ENCODE measurements around the gene ESR2. TPM values are rescaled to one million over a fixed set of nuclear protein-coding genes. Genes with fewer than 3 reads are reported as not detected.
"Not testable (repeated sequence)": the region's sequence is repeated elsewhere in the genome, so short reads cannot be mapped to it uniquely, and the experiment has no call there.

Gene ESR2
- total RNA-seq, 2 experiments from 2014 or later: not detected

DNA sequence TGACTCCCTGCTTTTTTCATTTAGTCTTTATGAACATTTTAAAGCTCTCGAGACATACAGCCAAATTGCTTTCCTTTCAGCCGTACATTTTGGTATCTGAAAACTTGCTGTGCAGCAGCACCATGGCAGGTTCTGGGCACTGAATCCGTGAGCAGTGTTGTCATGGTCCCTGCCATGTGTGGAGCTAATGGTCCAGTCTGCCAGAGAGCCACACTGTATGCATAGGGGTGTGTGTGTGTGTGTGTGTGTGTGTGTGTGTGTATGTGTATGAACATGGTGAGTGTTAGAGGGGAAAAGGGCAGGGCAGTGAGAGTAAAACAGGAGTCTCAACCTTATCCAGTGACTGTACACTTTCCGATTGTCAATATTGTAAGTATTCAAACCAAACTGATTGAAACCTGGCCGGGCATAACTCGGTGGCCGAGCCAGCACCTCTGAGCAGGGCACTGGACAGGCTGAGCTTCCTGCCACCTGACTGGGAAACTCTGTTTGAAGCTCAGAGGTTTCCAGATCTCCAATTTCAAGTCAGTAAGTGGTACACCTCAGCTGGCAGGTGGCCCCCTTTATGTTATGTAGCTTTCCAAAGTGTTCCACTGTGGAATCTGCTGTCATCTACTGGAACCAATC, 110.0 kb downstream of the ESR2 start:
- POLR2A ChIA-PET: interaction anchor here (0.6 kb wide), 1 partner anchor 159 kb away, joined by 4 read pairs; no protein-coding TSS in a partner anchor
- Mint-ChIP-seq H3K27me3 (no peaks in the 10 kb centered on the region), H3K4me1 (peaks cover 6% of the 10 kb centered on the region), H3K27ac (no peak overlapping the region), H3K4me3 (no peak overlapping the region), H3K36me3 (ENCODE audit: low read depth) (peaks cover 68% of the 10 kb centered on the region), H3K9me3 (no peaks in the 10 kb centered on the region)
- CTCF ChIA-PET: no interaction called here
- DNase-seq: no peak

- H3K36me3 Mint-ChIP-seq (ENCODE audit: low read depth): peaks cover 67% of the 10 kb centered on the region
- H3K4me3 Mint-ChIP-seq, H3K4me1 Mint-ChIP-seq, POLR2A ChIA-PET, H3K9me3 Mint-ChIP-seq, DNase-seq, H3K27me3 Mint-ChIP-seq, H3K27ac Mint-ChIP-seq: not testable (repeated sequence)
- CTCF ChIA-PET: interaction anchor here (0.6 kb wide), 1 partner anchor 33 kb away, joined by 3 read pairs; no protein-coding TSS in a partner anchor
These were observed 111.3 kb downstream of the ESR2 start for GRCh38 chr14:64182908-64183307.

DNA sequence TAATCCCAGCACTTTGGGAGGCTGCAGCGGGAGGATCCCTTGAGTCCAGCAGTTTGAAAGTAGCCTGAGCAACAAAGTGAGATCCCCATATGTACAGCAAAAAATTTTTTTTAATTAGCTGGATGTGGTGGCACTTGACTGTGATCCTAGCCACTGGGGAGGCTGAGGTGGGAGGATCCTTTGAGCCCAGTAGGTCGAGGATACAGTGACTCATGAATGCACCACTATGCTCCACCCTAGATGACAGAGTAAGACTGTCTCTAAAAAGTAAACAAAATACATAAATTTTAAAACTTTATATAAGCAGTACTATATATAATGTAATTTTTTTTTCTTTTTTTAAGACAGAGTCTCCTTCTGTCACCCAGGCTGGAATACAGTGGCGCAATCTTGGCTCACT, 115.4 kb downstream of the ESR2 start:
- H3K4me1 Mint-ChIP-seq: no peaks in the 10 kb centered on the region
- DNase-seq: no peak
- ChIA-PET POLR2A (no interaction called here), CTCF (no interaction called here)
- H3K27me3 Mint-ChIP-seq: no peaks in the 10 kb centered on the region
- no peaks in the 10 kb centered on the region for H3K9me3 Mint-ChIP-seq
- H3K36me3 Mint-ChIP-seq (ENCODE audit: low read depth): peaks cover 62% of the 10 kb centered on the region
- H3K4me3 Mint-ChIP-seq: no peak overlapping the region
- no peak overlapping the region for H3K27ac Mint-ChIP-seq

- no peak overlapping the region for H3K4me3 Mint-ChIP-seq
- no peak overlapping the region for H3K27ac Mint-ChIP-seq
- no peaks in the 10 kb centered on the region for H3K27me3 Mint-ChIP-seq
- no peaks in the 10 kb centered on the region for H3K4me1 Mint-ChIP-seq
- no peaks in the 10 kb centered on the region for H3K9me3 Mint-ChIP-seq
- POLR2A ChIA-PET: no interaction called here
- DNase-seq: no peak
- H3K36me3 Mint-ChIP-seq (ENCODE audit: low read depth): peaks cover 64% of the 10 kb centered on the region
- CTCF ChIA-PET: no interaction called here
These were observed 117.8 kb downstream of the ESR2 start for GRCh38 chr14:64176330-64176729.

DNA sequence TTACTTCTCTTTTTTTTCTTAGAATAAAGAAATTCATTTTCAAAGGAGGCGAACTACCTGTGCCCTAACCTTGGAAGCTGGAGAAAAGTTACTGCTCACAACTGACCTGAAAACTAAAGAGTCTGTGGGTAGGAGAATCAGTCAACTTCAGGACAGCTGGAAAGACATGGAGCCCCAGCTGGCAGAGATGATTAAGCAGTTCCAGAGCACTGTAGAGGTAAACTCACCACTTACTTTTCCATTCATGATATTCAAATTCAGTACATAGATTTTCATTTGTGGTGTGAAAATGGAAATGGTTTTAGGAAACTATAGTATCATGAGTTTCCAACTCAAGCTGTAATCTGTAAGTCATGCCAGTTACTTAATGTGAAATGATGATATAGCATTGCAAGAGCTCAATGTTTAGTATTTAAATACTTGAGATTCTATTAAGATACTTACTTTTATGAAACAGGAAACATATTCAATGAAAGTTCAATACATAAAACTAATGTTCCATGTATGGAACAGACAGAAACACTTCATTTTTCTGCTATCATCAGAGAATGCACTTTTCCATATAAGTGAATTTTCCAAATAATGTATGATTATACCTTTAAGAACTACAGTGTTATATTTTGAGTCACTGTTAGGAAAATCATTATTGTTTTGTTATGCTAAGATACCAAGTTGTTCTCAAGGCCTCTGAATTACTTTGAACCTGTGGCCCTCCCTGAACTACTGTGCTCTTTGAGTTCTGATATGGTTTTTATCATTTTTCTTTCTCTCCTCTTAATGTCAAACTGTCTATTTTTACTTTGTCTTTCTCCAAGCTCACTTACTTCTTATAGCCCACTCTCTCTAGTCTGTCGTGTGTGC, 119.0 kb downstream of the ESR2 start:
- H3K27ac Mint-ChIP-seq: no peak overlapping the region
- DNase-seq: no peak
- ChIA-PET CTCF (interaction anchor here (1.3 kb wide), 1 partner anchor 121 kb away, joined by 4 read pairs; no protein-coding TSS in a partner anchor), POLR2A (no interaction called here)
- H3K4me3 Mint-ChIP-seq: no peak overlapping the region
- H3K36me3 Mint-ChIP-seq (ENCODE audit: low read depth): peaks cover 63% of the 10 kb centered on the region
- H3K4me1 Mint-ChIP-seq: no peaks in the 10 kb centered on the region
- no peaks in the 10 kb centered on the region for H3K9me3 Mint-ChIP-seq
- H3K27me3 Mint-ChIP-seq: no peaks in the 10 kb centered on the region

DNA sequence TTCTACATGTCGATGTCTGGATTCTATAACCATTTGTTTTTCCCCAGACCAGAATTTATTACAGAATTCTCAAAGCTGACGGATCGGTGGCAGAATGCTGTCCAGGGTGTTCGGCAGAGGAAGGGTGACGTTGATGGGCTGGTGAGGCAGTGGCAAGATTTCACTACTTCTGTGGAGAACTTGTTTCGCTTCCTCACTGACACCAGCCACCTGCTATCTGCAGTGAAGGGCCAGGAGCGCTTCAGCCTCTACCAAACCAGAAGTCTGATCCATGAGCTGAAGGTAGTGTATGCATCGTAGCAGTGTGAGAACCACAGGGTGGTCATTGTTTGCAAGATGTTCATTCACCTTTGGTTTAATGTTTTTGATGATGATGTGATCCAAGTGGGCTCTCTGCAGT, 124.0 kb downstream of the ESR2 start:
- Mint-ChIP-seq H3K27me3 (no peaks in the 10 kb centered on the region), H3K9me3 (no peaks in the 10 kb centered on the region), H3K4me1 (no peaks in the 10 kb centered on the region), H3K27ac (no peak overlapping the region), H3K36me3 (ENCODE audit: low read depth) (peaks cover 52% of the 10 kb centered on the region), H3K4me3 (no peak overlapping the region)
- CTCF ChIA-PET: no interaction called here
- no peak for DNase-seq
- POLR2A ChIA-PET: no interaction called here

- CTCF ChIA-PET: no interaction called here
- no peak overlapping the region for H3K4me3 Mint-ChIP-seq
- DNase-seq: no peak
- H3K9me3 Mint-ChIP-seq: no peaks in the 10 kb centered on the region
- H3K36me3 Mint-ChIP-seq (ENCODE audit: low read depth): peaks cover 45% of the 10 kb centered on the region
- H3K27me3 Mint-ChIP-seq: no peaks in the 10 kb centered on the region
- H3K4me1 Mint-ChIP-seq: no peaks in the 10 kb centered on the region
- POLR2A ChIA-PET: no interaction called here
- H3K27ac Mint-ChIP-seq: no peak overlapping the region
These were observed 134.6 kb downstream of the ESR2 start for GRCh38 chr14:64159588-64159987.

DNA sequence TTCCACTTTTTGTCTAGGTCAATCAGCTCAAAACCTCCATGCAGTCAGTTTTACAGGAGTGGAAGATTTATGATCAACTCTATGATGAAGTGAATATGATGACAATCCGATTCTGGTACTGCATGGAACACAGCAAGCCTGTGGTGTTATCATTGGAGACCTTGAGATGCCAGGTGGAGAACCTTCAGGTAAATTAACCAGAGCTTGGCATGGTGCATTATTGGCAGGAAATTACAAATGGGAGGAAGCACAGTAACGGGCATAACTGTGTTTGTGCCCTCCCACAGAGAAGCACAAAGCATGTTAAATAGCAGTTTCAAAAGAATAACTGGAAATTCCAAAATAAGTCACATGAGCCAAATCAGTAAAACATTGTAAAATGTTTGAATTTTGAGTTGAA, 135.6 kb downstream of the ESR2 start:
- Mint-ChIP-seq H3K36me3 (ENCODE audit: low read depth) (peaks cover 46% of the 10 kb centered on the region), H3K27ac (no peak overlapping the region)
- CTCF ChIA-PET: interaction anchor here (0.6 kb wide), 1 partner anchor 819 kb away, joined by 4 read pairs; no protein-coding TSS in a partner anchor

GRCh38 chr14:64149921-64150320, 144.2 kb downstream of the ESR2 start:
- no peak overlapping the region for H3K27ac Mint-ChIP-seq
- no peaks in the 10 kb centered on the region for H3K9me3 Mint-ChIP-seq
- H3K36me3 Mint-ChIP-seq (ENCODE audit: low read depth): peaks cover 51% of the 10 kb centered on the region
- no peak for DNase-seq
- no peaks in the 10 kb centered on the region for H3K27me3 Mint-ChIP-seq
- ChIA-PET POLR2A (no interaction called here), CTCF (interaction anchor here (0.6 to 1.7 kb wide), 2 partner anchors 17 to 33 kb away, joined by 3 read pairs; no protein-coding TSS in a partner anchor)
- no peak overlapping the region for H3K4me3 Mint-ChIP-seq
- no peaks in the 10 kb centered on the region for H3K4me1 Mint-ChIP-seq

More for the DNA sequence above, 135.6 kb downstream of the ESR2 start:
- POLR2A ChIA-PET: no interaction called here
- H3K4me3 Mint-ChIP-seq: no peak overlapping the region
- DNase-seq: no peak
- no peaks in the 10 kb centered on the region for H3K9me3 Mint-ChIP-seq
- H3K4me1 Mint-ChIP-seq: no peaks in the 10 kb centered on the region
- H3K27me3 Mint-ChIP-seq: no peaks in the 10 kb centered on the region

GRCh38 chr14:64147126-64147790, 146.9 kb downstream of the ESR2 start:
- CTCF ChIA-PET: interaction anchor here (0.8 to 1.2 kb wide), 2 partner anchors 15 to 148 kb away, joined by 3 read pairs; partner anchors contain the start of gene ESR2
- Mint-ChIP-seq H3K36me3 (ENCODE audit: low read depth) (peaks cover 52% of the 10 kb centered on the region), H3K4me1 (no peaks in the 10 kb centered on the region), H3K4me3 (no peak overlapping the region), H3K9me3 (no peaks in the 10 kb centered on the region), H3K27ac (no peak overlapping the region), H3K27me3 (no peaks in the 10 kb centered on the region)
- POLR2A ChIA-PET: no interaction called here
- DNase-seq: no peak

GRCh38 chr14:64137657-64138290, 156.4 kb downstream of the ESR2 start:
- Mint-ChIP-seq H3K9me3 (no peaks in the 10 kb centered on the region), H3K36me3 (ENCODE audit: low read depth) (peaks cover 49% of the 10 kb centered on the region), H3K27ac (no peak overlapping the region), H3K4me3 (no peak overlapping the region), H3K4me1 (no peaks in the 10 kb centered on the region), H3K27me3 (no peaks in the 10 kb centered on the region)
- DNase-seq: no peak
- CTCF ChIA-PET: interaction anchor here (0.5 to 1.3 kb wide), 2 partner anchors 10 to 19 kb away, joined by 3 to 4 read pairs; no protein-coding TSS in a partner anchor
- POLR2A ChIA-PET: no interaction called here

GRCh38 chr14:64126548-64126947, 167.6 kb downstream of the ESR2 start:
- CTCF ChIA-PET: interaction anchor here (0.6 to 1.3 kb wide), 2 partner anchors 10 to 128 kb away, joined by 4 to 7 read pairs; no protein-coding TSS in a partner anchor
- no peak overlapping the region for H3K4me3 Mint-ChIP-seq
- H3K27ac Mint-ChIP-seq: no peak overlapping the region
- H3K27me3 Mint-ChIP-seq: no peaks in the 10 kb centered on the region
- POLR2A ChIA-PET: no interaction called here
- no peaks in the 10 kb centered on the region for H3K4me1 Mint-ChIP-seq
- DNase-seq: no peak
- H3K9me3 Mint-ChIP-seq: no peaks in the 10 kb centered on the region
- peaks cover 64% of the 10 kb centered on the region for H3K36me3 Mint-ChIP-seq (ENCODE audit: low read depth)

Data from activated CD4-positive, alpha-beta T cell treated with anti-CD3 and anti-CD28 coated beads, Interleukin-2, amount 10 ng/mL, durations not matched to agents 7 days and 5 days (primary cell).